Smooth muscle cell (in vitro differentiated cells): ENCODE results near the gene WNT1. TPM values are rescaled to one million over a fixed set of nuclear protein-coding genes. Genes with fewer than 3 reads are reported as not detected.

Source experiments
- DNase-seq: peaks from one replicate; lab custom pipeline; 2025; ENCODE audit not compliant: unreplicated experiment; lab: John Stamatoyannopoulos, UW
- H2AFZ ChIP-seq: fragments of 200-600 bp; sonication (generic); 2 replicates; pipeline ENCODE4 v1.6.0; 2016; ENCODE audit warnings: antibody characterized with exemption, low read depth, mild to moderate bottlenecking
- H3F3A ChIP-seq: fragments of 200-600 bp; sonication (generic); 2 replicates; pipeline ENCODE4 v1.6.0; 2017; ENCODE audit warnings: antibody characterized with exemption, low read depth
- H3K27ac ChIP-seq: fragments of 200-600 bp; sonication (generic); 2 replicates; pipeline ENCODE4 v1.5.1; 2016; ENCODE audit warnings: low read depth, mild to moderate bottlenecking
- H3K27me3 ChIP-seq: fragments of 200-600 bp; sonication (generic); 2 replicates; pipeline ENCODE4 v1.6.1; 2016; ENCODE audit warnings: low read depth, mild to moderate bottlenecking
- H3K36me3 ChIP-seq: fragments of 200-600 bp; sonication (generic); 2 replicates; pipeline ENCODE4 v1.5.1; 2016; ENCODE audit warnings: low read depth
- H3K4me1 ChIP-seq: fragments of 200-600 bp; sonication (generic); 2 replicates; pipeline ENCODE4 v1.5.1; 2016; ENCODE audit warnings: low read depth
- H3K4me2 ChIP-seq: fragments of 200-600 bp; sonication (generic); 2 replicates; pipeline ENCODE4 v1.6.0; 2016; ENCODE audit warnings: mild to moderate bottlenecking
- H3K4me3 ChIP-seq: fragments of 200-600 bp; sonication (generic); 2 replicates; pipeline ENCODE4 v1.5.1; 2016; ENCODE audit warnings: mild to moderate bottlenecking
- H3K79me2 ChIP-seq: fragments of 200-600 bp; sonication (generic); 2 replicates; pipeline ENCODE4 v1.6.0; 2016; ENCODE audit warnings: low read depth, mild to moderate bottlenecking
- H3K9ac ChIP-seq: fragments of 200-600 bp; sonication (generic); 2 replicates; pipeline ENCODE4 v1.6.0; 2016; ENCODE audit warnings: low read depth
- H3K9me3 ChIP-seq: fragments of 200-600 bp; sonication (generic); replicated peaks from 2 replicates; pipeline ENCODE4 v1.5.1; 2016; ENCODE audit warnings: low read depth
- H4K20me1 ChIP-seq: fragments of 200-600 bp; sonication (generic); 2 replicates; pipeline ENCODE4 v1.6.0; 2016; ENCODE audit warnings: low read depth
- WGBS: methylation state at CpG from one replicate; pipeline ENCODE4 v1.1.7; 2016; ENCODE audit warnings: low lambda C conversion rate; 5-methylcytosine and 5-hydroxymethylcytosine counted together
- polyA plus RNA-seq: library from polyadenylated mRNA; unstranded; fragments of >200 nt; fragmentation: Nextera tagmentation; extraction: Ambion mirVana; gene quantifications from 2 replicates; pipeline ENCODE4 v1.2.1, GENCODE V29; 2016
- total RNA-seq: library from RNA; depleted of rRNA; stranded (reverse); fragments of >200 nt; gene quantifications from 2 replicates; pipeline ENCODE4 v1.2.3, GENCODE V29; 2014
- TF ChIP-seq, protein P1 (sequence below): fragments of 200-600 bp; sonication (generic); IDR thresholded peaks from 2 replicates; pipeline ENCODE4 v1.5.1; 2017; ENCODE audit warnings: borderline replicate concordance, mild to moderate bottlenecking, antibody characterized with exemption; ENCODE audit not compliant: insufficient read depth, poor library complexity, severe bottlenecking

The WNT1 gene
- total and polyA plus RNA-seq, 2 experiments from 2014 or later: not detected

DNA sequence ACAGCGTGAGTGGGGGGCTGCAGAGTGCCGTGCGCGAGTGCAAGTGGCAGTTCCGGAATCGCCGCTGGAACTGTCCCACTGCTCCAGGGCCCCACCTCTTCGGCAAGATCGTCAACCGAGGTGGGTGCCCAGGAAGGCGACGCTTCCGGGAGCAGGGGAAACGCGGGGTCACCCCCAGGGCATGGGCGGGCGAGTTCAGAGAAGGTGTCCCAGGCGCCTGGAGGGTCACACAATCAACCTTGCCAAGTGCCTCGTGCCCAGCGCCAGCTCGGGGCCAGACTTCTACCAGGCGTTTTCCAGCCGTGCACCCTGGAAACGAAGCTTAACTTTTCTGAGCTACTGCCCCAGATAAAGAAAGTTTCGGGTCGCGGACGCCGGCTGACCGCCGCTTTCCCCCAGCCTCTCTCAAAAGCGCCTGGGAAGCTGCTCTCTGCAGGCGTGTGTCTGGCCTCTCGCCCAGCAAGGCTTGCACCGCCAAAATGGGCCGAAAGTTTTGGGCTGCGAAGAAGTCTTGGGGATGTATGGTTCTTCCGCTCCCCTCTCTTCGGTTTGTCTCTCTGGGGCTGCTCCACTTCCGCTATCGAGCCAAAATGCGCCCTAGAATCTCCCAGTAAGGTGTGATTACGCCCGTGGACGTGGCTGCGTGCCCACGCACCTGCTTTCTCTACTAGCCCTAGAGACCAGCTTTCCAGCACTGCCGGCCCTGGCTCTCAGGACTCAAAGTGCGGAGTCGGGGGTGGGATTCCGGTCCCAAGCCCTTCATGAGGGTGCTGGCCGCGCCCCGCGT is 1.7 kb downstream of the WNT1 start:
- H2AFZ ChIP-seq: no peak overlapping the region
- DNase-seq: no peak
- no peaks in the 10 kb centered on the region for H3K79me2 ChIP-seq
- WGBS: 7% methylated on average over 55 of the region's 55 CpGs
- TF ChIP-seq, protein P1, sequence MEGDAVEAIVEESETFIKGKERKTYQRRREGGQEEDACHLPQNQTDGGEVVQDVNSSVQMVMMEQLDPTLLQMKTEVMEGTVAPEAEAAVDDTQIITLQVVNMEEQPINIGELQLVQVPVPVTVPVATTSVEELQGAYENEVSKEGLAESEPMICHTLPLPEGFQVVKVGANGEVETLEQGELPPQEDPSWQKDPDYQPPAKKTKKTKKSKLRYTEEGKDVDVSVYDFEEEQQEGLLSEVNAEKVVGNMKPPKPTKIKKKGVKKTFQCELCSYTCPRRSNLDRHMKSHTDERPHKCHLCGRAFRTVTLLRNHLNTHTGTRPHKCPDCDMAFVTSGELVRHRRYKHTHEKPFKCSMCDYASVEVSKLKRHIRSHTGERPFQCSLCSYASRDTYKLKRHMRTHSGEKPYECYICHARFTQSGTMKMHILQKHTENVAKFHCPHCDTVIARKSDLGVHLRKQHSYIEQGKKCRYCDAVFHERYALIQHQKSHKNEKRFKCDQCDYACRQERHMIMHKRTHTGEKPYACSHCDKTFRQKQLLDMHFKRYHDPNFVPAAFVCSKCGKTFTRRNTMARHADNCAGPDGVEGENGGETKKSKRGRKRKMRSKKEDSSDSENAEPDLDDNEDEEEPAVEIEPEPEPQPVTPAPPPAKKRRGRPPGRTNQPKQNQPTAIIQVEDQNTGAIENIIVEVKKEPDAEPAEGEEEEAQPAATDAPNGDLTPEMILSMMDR: no peak
- no peaks in the 10 kb centered on the region for H3K9me3 ChIP-seq
- H3K36me3 ChIP-seq: no peaks in the 10 kb centered on the region
- H3K27me3 ChIP-seq: peaks cover 98% of the 10 kb centered on the region
- no peak overlapping the region for H3K27ac ChIP-seq
- H3K4me1 ChIP-seq: peaks cover 17% of the 10 kb centered on the region
- no peaks in the 10 kb centered on the region for H3F3A ChIP-seq
- peak overlapping the region; percentile 65 for H3K4me2 ChIP-seq
- H4K20me1 ChIP-seq: no peaks in the 10 kb centered on the region
- peak overlapping the region; percentile 22 for H3K4me3 ChIP-seq
- H3K9ac ChIP-seq: no peak overlapping the region

DNA sequence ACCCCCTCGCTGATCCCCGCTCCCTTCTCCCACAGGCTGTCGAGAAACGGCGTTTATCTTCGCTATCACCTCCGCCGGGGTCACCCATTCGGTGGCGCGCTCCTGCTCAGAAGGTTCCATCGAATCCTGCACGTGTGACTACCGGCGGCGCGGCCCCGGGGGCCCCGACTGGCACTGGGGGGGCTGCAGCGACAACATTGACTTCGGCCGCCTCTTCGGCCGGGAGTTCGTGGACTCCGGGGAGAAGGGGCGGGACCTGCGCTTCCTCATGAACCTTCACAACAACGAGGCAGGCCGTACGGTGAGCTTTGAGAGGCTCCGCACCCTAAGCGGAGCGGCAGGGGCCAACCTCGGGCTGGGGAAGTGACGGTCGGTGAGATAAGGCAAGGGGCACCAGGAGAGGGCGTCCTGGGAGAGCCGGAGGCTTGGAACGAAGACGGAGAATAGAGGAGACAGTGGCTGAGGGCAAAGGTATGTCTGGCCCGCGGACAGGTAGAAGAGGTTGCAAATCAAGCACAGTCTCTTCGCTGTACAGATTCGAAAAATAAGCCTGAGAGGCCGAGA is 2.3 kb downstream of the WNT1 start:
- Histone ChIP-seq H3K4me2 (peak overlapping the region; percentile 65), H3K79me2 (no peaks in the 10 kb centered on the region), H4K20me1 (no peaks in the 10 kb centered on the region), H3K27ac (no peak overlapping the region), H3K4me1 (peaks cover 17% of the 10 kb centered on the region), H3K9me3 (no peaks in the 10 kb centered on the region), H3K4me3 (peak overlapping the region; percentile 22), H3K36me3 (no peaks in the 10 kb centered on the region), H2AFZ (no peak overlapping the region), H3K27me3 (peaks cover 98% of the 10 kb centered on the region), H3F3A (no peaks in the 10 kb centered on the region), H3K9ac (no peak overlapping the region)
- WGBS: 3% methylated on average over 46 of the region's 46 CpGs
- no peak for DNase-seq
- TF ChIP-seq, protein P1: no peak

DNA sequence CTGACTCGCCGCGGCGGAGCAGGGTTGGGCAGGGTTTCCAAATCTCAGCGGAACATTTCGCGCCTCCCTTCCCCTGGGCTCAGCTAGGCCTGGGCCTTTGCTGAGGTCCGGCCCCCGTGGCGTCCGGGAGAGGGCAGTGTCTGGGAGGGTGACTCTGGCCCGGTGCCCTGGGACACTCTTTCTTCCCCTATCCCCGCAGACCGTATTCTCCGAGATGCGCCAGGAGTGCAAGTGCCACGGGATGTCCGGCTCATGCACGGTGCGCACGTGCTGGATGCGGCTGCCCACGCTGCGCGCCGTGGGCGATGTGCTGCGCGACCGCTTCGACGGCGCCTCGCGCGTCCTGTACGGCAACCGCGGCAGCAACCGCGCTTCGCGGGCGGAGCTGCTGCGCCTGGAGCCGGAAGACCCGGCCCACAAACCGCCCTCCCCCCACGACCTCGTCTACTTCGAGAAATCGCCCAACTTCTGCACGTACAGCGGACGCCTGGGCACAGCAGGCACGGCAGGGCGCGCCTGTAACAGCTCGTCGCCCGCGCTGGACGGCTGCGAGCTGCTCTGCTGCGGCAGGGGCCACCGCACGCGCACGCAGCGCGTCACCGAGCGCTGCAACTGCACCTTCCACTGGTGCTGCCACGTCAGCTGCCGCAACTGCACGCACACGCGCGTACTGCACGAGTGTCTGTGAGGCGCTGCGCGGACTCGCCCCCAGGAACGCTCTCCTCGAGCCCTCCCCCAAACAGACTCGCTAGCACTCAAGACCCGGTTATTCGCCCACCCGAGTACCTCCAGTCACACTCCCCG is 3.0 kb downstream of the WNT1 start:
- Histone ChIP-seq H2AFZ (no peak overlapping the region), H3K9me3 (no peaks in the 10 kb centered on the region), H3K79me2 (no peaks in the 10 kb centered on the region), H3K9ac (no peak overlapping the region), H3K4me2 (peak overlapping the region; percentile 65), H3K4me1 (peaks cover 17% of the 10 kb centered on the region), H3K27me3 (peaks cover 98% of the 10 kb centered on the region), H4K20me1 (no peaks in the 10 kb centered on the region), H3K36me3 (no peaks in the 10 kb centered on the region), H3F3A (no peaks in the 10 kb centered on the region), H3K4me3 (peak overlapping the region; percentile 22), H3K27ac (no peak overlapping the region)
- 6% methylated on average over 55 of the region's 91 CpGs for WGBS
- TF ChIP-seq, protein P1: peak; percentile 9
- no peak for DNase-seq
